ENCODE results near the gene PGBD4.

PGBD4 gene

GRCh38 chr15:34132881-34133280 is 31.0 kb downstream of the PGBD4 start:
- Mint-ChIP-seq H3K4me3 (no peak overlapping the region), H3K4me1 (no peaks in the 10 kb centered on the region), H3K9me3 (peaks cover 0 to 6% of the 10 kb centered on the region in 2 donors), H3K27me3 (no peaks in the 10 kb centered on the region), H3K27ac (no peak overlapping the region)
- no peak for ATAC-seq
- DNase-seq: no peak

GRCh38 chr15:34133511-34133910 is 31.6 kb downstream of the PGBD4 start:
- no peak for ATAC-seq
- H3K4me1 Mint-ChIP-seq: no peaks in the 10 kb centered on the region
- DNase-seq: no peak
- no peaks in the 10 kb centered on the region for H3K27me3 Mint-ChIP-seq
- peaks cover 0 to 6% of the 10 kb centered on the region in 2 donors for H3K9me3 Mint-ChIP-seq
- H3K27ac Mint-ChIP-seq: peak overlapping the region in 1 of 2 donors; percentile 86
- no peak overlapping the region for H3K4me3 Mint-ChIP-seq

GRCh38 chr15:34147371-34148140 is 45.7 kb downstream of the PGBD4 start:
- H3K27ac Mint-ChIP-seq: no peak overlapping the region
- H3K4me3 Mint-ChIP-seq: no peak overlapping the region
- ATAC-seq: no peak
- H3K9me3 Mint-ChIP-seq: no peaks in the 10 kb centered on the region
- DNase-seq: no peak
- no peaks in the 10 kb centered on the region for H3K27me3 Mint-ChIP-seq
- H3K4me1 Mint-ChIP-seq: no peaks in the 10 kb centered on the region

GRCh38 chr15:34154725-34155204 is 52.9 kb downstream of the PGBD4 start:
- DNase-seq: no peak

GRCh38 chr15:34155859-34156258 is 54.0 kb downstream of the PGBD4 start:
- no peaks in the 10 kb centered on the region for H3K4me1 Mint-ChIP-seq
- DNase-seq: no peak
- H3K27ac Mint-ChIP-seq: peak overlapping the region in 1 of 2 donors; percentile 55
- H3K27me3 Mint-ChIP-seq: no peaks in the 10 kb centered on the region
- H3K4me3 Mint-ChIP-seq: no peak overlapping the region
- H3K9me3 Mint-ChIP-seq: peaks cover 41 to 47% of the 10 kb centered on the region in 2 donors
- ATAC-seq: no peak

More at GRCh38 chr15:34154725-34155204, 52.9 kb downstream of the PGBD4 start:
- peaks cover 36 to 37% of the 10 kb centered on the region in 2 donors for H3K9me3 Mint-ChIP-seq
- H3K4me3 Mint-ChIP-seq: no peak overlapping the region
- H3K27ac Mint-ChIP-seq: no peak overlapping the region
- H3K27me3 Mint-ChIP-seq: no peaks in the 10 kb centered on the region
- no peak for ATAC-seq
- H3K4me1 Mint-ChIP-seq: no peaks in the 10 kb centered on the region

Measured in stimulated activated naive CD8-positive, alpha-beta T cell treated with anti-CD3 and anti-CD28 coated beads, Interleukin-15, amount 100 ng/mL, for 72 hours (primary cell).